ENCODE measurements around the gene BACH2.
A peak's percentile ranks its signal among the peaks of the same experiment; 100 is the strongest.

BACH2 gene

DNA sequence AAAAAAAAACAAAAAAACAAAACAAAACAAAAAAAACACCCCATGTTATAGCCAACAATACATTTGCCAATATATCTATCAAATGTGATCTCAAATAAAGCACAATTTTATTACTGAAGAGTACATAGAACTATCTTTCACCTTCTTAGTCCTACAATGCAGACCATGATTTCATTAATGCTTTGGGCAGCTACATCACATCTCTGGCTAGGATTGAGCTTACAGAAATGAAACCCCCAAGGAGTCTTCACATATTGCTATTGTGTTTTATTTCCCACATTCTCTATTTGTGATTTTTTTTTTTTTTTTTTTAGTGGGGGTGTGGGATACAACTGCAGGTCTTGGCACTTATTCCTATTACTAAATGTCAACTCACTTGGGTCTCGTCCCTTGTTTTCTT, 189.3 kb downstream of the BACH2 start:
- DNase-seq (ENCODE audit: low read depth) = no peak

DNA sequence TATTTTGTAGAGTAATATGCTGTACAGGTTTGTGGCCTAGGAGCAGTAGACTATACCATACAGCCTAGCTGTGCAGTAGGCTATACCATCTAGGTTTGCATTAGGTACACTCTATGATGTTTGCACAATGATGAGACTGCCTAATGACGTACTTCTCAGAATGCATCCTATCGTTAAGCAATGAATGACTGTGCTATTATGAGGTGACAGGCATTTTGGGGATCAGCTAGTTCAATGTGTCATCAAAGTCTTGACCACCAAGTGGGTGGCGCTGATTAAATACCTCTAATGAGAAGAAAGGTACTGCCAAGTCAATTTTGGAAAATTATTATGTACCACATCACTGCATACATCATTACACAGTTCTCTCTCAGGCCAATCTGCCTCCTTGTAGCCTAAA, 190.2 kb downstream of the BACH2 start:
- H3K4me3 ChIP-seq (ENCODE audit: control insufficient read depth, low read depth, low read length) = no peak overlapping the region
- no peak for DNase-seq (ENCODE audit: low read depth)
- TF ChIP-seq, protein P1, sequence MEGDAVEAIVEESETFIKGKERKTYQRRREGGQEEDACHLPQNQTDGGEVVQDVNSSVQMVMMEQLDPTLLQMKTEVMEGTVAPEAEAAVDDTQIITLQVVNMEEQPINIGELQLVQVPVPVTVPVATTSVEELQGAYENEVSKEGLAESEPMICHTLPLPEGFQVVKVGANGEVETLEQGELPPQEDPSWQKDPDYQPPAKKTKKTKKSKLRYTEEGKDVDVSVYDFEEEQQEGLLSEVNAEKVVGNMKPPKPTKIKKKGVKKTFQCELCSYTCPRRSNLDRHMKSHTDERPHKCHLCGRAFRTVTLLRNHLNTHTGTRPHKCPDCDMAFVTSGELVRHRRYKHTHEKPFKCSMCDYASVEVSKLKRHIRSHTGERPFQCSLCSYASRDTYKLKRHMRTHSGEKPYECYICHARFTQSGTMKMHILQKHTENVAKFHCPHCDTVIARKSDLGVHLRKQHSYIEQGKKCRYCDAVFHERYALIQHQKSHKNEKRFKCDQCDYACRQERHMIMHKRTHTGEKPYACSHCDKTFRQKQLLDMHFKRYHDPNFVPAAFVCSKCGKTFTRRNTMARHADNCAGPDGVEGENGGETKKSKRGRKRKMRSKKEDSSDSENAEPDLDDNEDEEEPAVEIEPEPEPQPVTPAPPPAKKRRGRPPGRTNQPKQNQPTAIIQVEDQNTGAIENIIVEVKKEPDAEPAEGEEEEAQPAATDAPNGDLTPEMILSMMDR (conservative IDR thresholded peaks at IDR 0.05; ENCODE audit: control insufficient read depth, insufficient read depth, low read depth, low read length) = no peak

More for the DNA sequence above, 189.3 kb downstream of the BACH2 start:
- H3K4me3 ChIP-seq (ENCODE audit: control insufficient read depth, low read depth, low read length) = no peak overlapping the region
- TF ChIP-seq, protein P1 (conservative IDR thresholded peaks at IDR 0.05; ENCODE audit: control insufficient read depth, insufficient read depth, low read depth, low read length) = no peak

DNA sequence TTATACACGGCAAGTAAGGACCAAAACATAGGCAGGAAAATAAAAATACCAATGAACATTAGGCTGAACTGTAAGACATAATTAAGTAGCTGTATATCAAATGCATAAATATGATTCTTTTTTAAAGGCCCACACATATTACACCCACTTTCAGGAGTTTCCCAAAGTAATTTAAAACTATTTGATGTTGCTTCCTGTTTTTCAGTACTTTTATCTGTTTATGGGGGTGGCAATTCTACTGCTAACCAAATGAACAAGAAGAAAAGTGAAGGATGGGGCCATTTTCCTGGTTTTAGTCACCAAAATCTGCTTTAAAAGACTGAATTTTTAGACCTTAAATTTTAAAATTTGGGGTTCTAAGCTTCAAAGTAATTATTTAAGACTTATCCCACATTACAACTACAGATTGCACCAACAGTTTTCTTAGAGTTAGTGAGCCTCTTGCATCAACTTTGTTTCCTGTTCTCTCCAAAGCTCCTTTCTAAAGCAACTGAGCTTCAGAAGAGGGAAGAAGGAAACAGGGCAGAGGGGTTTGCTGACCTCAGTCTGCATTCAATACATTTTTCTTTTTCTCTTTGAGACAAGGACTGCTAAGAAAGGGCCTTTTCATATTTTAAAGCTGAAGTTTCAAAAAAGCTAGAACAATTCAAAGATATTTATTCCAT, 191.0 kb downstream of the BACH2 start:
- DNase-seq (ENCODE audit: low read depth) = no peak
- TF ChIP-seq, protein P1 (conservative IDR thresholded peaks at IDR 0.05; ENCODE audit: control insufficient read depth, insufficient read depth, low read depth, low read length) = no peak
- no peak overlapping the region for H3K4me3 ChIP-seq (ENCODE audit: control insufficient read depth, low read depth, low read length)

DNA sequence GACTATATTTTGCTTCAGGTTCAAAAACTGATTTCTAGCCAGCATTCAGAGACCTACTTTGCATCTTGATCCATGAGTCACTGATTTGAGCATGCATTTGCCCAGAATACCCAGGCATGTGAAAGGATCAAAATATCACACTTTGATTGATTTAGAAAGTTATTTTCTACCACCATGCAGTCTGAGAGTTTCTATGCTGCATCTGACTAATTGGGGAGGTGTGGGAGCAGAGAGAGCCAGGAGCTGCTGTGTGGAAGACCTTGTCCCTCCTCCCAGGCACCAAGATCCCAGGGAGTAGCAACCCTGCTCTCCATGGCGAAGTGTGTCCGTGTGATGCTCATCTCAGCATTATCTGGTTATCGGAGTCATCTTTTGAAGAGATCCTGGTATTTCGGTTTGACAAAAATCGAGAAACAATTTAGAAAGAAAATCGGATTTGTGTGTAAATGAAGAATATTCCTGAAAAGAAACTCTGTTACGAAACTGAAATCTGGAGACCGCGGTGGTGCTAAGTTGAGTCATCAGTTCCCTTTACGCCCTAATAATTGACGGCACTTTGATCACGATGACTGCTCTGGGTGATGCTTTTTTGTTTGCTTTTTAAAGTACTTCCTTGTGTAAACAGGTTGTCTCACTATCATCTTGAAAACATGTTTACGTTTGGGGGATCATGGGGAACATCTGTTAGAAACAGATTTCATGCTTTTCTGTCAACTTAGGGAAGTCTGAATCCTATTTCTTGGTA, 193.4 kb downstream of the BACH2 start:
- no peak overlapping the region for H3K4me3 ChIP-seq (ENCODE audit: control insufficient read depth, low read depth, low read length)
- no peak for DNase-seq (ENCODE audit: low read depth)
- TF ChIP-seq, protein P1 (conservative IDR thresholded peaks at IDR 0.05; ENCODE audit: control insufficient read depth, insufficient read depth, low read depth, low read length) = no peak

DNA sequence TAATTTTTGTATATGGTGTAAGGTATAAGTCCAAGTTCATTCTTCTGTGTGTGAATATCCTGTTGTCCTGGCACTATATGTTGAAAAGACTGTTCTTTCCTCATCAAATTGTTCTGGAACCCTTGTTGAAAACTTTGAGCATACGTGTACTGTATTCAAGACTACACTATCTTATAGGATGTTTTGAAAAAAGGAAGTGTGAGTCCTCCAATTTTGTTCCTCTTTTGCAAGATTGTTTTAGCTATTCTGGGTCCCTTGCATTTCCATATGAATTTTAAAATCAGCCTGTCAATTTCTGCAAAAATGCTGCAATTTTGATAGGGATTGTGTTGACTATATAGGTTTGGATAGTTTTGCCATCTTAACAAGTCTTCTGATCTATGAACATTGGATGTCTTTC, 195.2 kb downstream of the BACH2 start:
- no peak overlapping the region for H3K4me3 ChIP-seq (ENCODE audit: control insufficient read depth, low read depth, low read length)
- DNase-seq (ENCODE audit: low read depth) = no peak
- TF ChIP-seq, protein P1 (conservative IDR thresholded peaks at IDR 0.05; ENCODE audit: control insufficient read depth, insufficient read depth, low read depth, low read length) = no peak

DNA sequence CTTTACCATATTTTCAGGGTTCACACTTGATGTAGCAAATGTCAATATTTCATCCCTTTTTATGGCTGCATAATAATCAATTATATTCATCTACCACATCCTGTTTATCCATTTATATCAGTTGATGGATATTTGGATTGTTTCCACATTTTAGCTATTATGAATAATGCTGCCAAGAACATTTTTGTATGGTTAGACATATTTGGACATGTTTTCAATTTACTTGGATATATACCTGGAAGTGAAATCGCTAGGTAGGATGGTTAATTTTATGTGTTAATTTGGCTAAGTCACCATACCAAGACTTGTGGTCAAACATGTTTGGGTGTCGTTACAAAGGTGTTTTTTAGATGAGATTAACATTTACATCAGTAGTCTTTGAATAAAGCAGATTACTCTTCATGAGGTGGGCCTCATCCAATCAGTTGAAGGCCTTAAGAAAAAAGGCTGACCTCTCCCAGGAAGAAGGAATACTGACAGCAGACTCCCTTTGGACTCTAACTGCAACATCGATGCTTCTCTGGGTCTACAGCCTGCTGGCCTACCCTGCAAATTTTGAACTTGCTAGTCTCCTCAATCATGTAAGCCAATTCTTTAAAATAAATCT, 196.5 kb downstream of the BACH2 start:
- peak; percentile 17 for DNase-seq (ENCODE audit: low read depth)
- no peak overlapping the region for H3K4me3 ChIP-seq (ENCODE audit: control insufficient read depth, low read depth, low read length)
- TF ChIP-seq, protein P1 (conservative IDR thresholded peaks at IDR 0.05; ENCODE audit: control insufficient read depth, insufficient read depth, low read depth, low read length) = no peak
